ENCODE results near the gene COX8A.

Gene COX8A

DNA sequence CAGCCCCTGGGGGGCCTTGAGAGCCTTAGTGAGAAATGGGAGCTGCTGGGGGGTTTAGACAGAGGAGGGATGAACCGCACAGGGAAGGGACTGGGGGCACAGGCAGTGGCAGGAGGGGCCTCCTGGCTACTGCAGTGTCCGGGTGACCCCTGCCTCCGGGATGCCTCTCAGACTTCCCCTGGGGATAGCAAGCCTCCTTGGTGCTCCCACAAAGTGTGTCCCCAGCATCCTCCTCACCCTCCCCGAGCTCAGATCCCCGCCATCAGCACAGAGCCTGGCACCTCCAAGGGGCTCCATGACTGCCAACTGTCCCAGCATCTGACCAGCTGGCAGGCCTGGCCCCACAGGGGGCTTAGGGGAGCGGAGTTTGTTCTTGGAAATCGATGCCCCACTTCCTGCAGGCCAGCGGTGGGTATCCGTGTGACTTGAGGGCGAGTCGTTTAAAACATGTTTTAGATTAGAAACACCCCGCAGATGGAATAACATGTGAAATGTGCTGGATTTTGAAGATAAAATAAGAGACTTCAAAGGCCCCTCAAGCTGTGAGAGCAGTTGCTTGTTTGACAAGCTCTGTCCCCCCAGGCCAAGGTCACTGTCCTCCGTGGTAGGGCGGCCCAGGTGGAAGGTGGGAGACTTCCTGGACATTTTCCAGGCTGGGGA lies 47.8 kb downstream of the COX8A start:
- DNase-seq = no peak

DNA sequence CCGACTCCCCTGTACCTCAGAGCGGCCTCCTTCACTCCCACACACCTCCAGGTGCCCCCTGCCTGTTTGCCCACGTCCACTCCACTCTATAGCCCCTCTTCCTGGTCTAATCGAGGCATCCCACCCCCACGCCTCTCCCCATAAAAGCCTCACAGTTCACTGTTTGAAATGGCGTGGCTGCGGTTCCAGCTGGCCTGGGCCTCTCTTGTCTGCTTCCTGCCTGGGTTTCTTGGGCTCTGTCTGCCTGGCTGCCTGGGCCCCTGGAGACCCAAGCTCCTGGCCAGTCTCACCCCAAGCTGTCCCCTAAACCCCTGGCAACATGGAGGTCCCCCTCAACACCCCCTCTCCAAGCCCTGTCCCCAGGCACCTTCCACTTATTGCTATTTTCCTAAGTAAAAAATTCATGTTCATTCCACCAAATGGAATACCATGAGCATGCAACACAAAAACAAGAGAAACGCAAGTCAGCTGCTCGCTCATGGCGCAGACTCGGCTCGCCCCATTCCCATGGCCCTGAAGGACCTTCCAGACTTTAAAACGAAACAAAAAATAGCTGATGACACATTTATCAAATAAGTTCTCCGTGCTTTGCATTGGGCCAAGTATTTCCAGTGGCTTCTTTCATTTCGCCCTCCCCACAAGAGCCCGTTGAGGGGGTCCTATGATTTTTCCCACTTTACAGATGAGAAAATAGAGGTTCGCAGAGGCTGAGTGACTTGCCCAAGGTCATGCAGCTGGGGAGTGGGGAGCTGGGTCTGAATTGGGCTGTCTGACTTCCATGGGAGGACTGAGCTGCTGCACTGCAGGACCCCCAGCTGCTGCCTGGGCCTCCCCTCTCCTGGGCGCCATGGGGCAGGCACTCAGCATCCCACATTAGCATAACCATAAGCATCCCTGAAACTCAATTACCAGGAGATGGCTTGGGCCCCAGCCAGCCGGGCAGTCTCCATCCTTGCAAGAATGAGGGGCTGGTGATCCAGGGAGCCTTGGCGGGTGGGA lies 49.6 kb downstream of the COX8A start:
- no peak for DNase-seq

DNA sequence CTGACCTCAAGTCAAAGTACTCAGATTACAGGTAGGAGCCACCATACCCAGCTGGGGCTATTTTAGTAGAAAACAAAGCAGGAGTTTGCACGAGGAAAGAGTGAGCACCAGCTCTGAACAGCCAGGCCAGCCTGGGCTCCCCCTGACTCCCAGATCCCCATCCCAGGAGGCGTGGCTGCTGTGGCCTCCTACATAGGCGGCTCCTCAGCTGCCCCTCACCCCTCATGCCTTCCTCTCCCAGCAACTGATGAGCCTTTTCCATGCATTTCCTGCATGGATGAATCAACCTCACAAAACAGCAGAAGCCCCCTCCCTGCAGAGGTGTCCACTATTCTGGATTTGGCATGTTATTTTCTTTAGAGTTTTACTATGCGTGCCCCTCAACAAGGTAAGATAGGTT lies 50.8 kb downstream of the COX8A start:
- no peak for DNase-seq
